Stimulated activated CD8-positive, alpha-beta memory T cell treated with anti-CD3 and anti-CD28 coated beads, Interleukin-15, amount 100 ng/mL, for 1 hour (primary cell): ENCODE measurements around the gene PALLD.
"Not testable (repeated sequence)": the region's sequence is repeated elsewhere in the genome, so short reads cannot be mapped to it uniquely, and the experiment has no call there.

Experiments
- DNase-seq: peaks from one replicate; pipeline ENCODE4 v3.0.0-alpha.2; 2020; ENCODE audit warnings: low read depth

The PALLD gene

GRCh38 chr4:168678751-168679366, 182.0 kb downstream of the PALLD start:
- no peak for DNase-seq

GRCh38 chr4:168679397-168679796, 182.5 kb downstream of the PALLD start:
- DNase-seq: no peak

- no peak for DNase-seq
These were observed 183.0 kb downstream of the PALLD start for GRCh38 chr4:168679819-168680218.

GRCh38 chr4:168682898-168683500, 186.1 kb downstream of the PALLD start:
- DNase-seq: no peak

GRCh38 chr4:168683595-168683994, 186.7 kb downstream of the PALLD start:
- DNase-seq: no peak

GRCh38 chr4:168685136-168685809, 188.4 kb downstream of the PALLD start:
- DNase-seq: no peak

- no peak for DNase-seq
These were observed 191.7 kb downstream of the PALLD start for GRCh38 chr4:168688584-168688983.

GRCh38 chr4:168689791-168690190, 192.9 kb downstream of the PALLD start:
- no peak for DNase-seq

- no peak for DNase-seq
These were observed 193.3 kb downstream of the PALLD start for GRCh38 chr4:168690199-168690598.

- DNase-seq: no peak
These were observed 194.9 kb downstream of the PALLD start for GRCh38 chr4:168691631-168692369.

GRCh38 chr4:168693750-168694490, 197.1 kb downstream of the PALLD start:
- DNase-seq: no peak

GRCh38 chr4:168694667-168695066, 197.8 kb downstream of the PALLD start:
- no peak for DNase-seq

GRCh38 chr4:168695288-168695687, 198.4 kb downstream of the PALLD start:
- DNase-seq: no peak

GRCh38 chr4:168696280-168696679, 199.4 kb downstream of the PALLD start:
- no peak for DNase-seq

GRCh38 chr4:168696826-168697225, 200.0 kb downstream of the PALLD start:
- DNase-seq: no peak

- no peak for DNase-seq
These were observed 202.5 kb downstream of the PALLD start for GRCh38 chr4:168699224-168699878.

GRCh38 chr4:168701061-168701460, 204.2 kb downstream of the PALLD start:
- DNase-seq: no peak

GRCh38 chr4:168702581-168703087, 205.8 kb downstream of the PALLD start:
- DNase-seq: not testable (repeated sequence)

GRCh38 chr4:168705121-168705520, 208.3 kb downstream of the PALLD start:
- DNase-seq: no peak

GRCh38 chr4:168707205-168707604, 210.4 kb downstream of the PALLD start:
- DNase-seq: no peak

GRCh38 chr4:168708108-168708507, 211.3 kb downstream of the PALLD start:
- DNase-seq: no peak
